ENCODE measurements around the gene CHST9. TPM values are rescaled to one million over a fixed set of nuclear protein-coding genes. Genes with fewer than 3 reads are reported as not detected.
"Not testable (repeated sequence)": the region's sequence is repeated elsewhere in the genome, so short reads cannot be mapped to it uniquely, and the experiment has no call there.

CHST9 gene
- total and polyA plus RNA-seq, 9 of the 15 experiments (the other 6 are each of a cell fraction or from before 2014, with no cell fraction given), result not detected

DNA sequence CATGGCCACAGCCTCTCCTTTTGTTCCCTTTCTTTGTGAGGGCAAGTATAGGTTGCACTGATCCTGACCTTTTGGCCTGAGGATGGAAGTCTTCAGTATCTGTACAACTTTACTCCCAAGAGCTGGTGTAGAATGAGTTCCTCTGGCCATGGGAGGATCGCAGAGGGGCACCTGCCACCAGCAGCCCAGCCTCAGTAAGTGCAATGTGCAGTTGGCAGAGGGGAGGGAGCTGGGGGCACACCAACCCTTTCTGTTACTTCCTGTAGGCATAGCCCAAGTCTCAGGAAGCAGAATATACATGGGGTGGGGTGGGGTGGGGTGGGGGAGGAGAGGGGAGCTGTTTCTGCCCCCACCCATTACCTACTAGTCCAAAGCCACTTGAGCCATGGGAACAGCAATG, 254.5 kb downstream of the CHST9 start (continued):
- no peak for TF ChIP-seq SRSF1 (IDR thresholded peaks at IDR 0.05; ENCODE audit: low read depth, low read length)
- TF ChIP-seq, protein P1, sequence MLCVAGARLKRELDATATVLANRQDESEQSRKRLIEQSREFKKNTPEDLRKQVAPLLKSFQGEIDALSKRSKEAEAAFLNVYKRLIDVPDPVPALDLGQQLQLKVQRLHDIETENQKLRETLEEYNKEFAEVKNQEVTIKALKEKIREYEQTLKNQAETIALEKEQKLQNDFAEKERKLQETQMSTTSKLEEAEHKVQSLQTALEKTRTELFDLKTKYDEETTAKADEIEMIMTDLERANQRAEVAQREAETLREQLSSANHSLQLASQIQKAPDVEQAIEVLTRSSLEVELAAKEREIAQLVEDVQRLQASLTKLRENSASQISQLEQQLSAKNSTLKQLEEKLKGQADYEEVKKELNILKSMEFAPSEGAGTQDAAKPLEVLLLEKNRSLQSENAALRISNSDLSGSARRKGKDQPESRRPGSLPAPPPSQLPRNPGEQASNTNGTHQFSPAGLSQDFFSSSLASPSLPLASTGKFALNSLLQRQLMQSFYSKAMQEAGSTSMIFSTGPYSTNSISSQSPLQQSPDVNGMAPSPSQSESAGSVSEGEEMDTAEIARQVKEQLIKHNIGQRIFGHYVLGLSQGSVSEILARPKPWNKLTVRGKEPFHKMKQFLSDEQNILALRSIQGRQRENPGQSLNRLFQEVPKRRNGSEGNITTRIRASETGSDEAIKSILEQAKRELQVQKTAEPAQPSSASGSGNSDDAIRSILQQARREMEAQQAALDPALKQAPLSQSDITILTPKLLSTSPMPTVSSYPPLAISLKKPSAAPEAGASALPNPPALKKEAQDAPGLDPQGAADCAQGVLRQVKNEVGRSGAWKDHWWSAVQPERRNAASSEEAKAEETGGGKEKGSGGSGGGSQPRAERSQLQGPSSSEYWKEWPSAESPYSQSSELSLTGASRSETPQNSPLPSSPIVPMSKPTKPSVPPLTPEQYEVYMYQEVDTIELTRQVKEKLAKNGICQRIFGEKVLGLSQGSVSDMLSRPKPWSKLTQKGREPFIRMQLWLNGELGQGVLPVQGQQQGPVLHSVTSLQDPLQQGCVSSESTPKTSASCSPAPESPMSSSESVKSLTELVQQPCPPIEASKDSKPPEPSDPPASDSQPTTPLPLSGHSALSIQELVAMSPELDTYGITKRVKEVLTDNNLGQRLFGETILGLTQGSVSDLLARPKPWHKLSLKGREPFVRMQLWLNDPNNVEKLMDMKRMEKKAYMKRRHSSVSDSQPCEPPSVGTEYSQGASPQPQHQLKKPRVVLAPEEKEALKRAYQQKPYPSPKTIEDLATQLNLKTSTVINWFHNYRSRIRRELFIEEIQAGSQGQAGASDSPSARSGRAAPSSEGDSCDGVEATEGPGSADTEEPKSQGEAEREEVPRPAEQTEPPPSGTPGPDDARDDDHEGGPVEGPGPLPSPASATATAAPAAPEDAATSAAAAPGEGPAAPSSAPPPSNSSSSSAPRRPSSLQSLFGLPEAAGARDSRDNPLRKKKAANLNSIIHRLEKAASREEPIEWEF (CRISPR knock-in tag; IDR thresholded peaks at IDR 0.05), result no peak
- no peak for TF ChIP-seq SMAD1 (IDR thresholded peaks at IDR 0.05; ENCODE audit: low read depth, low read length, partially characterized antibody)
- no peak for TF ChIP-seq ZNF121 (CRISPR knock-in tag; conservative IDR thresholded peaks at IDR 0.05)

DNA sequence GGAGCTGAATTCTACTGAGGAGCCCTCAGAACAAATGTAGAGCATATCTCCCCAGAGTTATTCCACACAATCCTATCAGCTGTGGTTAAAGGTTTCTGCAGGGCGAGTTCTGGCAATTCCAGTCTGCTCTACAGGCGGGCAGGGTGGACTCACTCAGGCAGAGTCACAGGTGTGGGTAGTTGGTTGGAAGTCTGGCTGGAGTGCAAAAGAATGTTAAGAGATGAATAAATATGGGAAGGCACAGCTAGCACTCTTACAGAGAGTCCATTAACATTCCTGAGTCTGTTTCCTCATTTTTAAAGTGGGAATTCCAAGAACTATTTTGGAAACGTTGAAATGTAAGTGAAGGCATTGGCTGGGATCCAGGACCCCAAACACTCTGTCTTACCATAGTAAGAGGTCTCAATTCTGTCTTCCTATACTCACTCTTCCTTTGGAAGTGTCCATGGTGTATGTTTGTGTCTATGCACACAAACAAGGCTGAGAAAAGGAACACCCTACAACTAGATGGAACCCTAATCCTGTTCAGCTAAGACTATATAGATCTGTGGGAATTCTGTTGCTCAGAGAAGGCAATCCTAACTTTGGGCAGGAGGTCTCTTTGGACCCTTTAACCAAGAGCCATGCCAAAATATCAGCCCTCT, 256.3 kb downstream of the CHST9 start:
- CTCF ChIA-PET (ENCODE audit: low intra/inter-chr PET ratio), result no interaction called here

DNA sequence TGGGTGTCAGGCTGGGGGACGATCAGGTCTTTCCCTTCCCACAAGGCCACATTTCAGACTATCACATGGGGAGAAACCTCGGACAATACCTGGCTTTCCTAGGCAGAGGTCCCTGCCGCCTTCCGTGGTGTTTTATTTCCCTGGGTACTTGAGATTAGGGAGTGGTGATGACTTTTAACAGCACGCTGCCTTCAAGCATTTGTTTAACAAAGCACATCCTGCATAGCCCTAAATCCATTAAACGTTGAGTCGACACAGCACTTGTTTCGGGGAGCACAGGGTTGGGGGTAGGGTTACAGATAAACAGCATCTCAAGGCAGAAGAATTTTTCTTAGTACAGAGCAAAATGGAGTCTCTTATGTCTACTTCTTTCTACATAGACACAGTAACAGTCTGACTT, 257.3 kb downstream of the CHST9 start:
- H3K4me1 ChIP-seq (replicated peaks in 1 of 2; ENCODE audit: control insufficient read depth in 2 of 2, insufficient read depth in 2 of 2, low read length in 2 of 2); H2AFZ ChIP-seq (ENCODE audit: low read depth, low read length); in situ Hi-C loops (cut with MboI); H3K27me3 ChIP-seq (ENCODE audit: control insufficient read depth in 2 of 2, insufficient read depth in 2 of 2, low read length in 2 of 2); DNase-seq (ENCODE audit: extremely low read depth in 1 of 4, low spot score in 3 of 4); ATAC-seq; H3K36me3 ChIP-seq (ENCODE audit: control insufficient read depth, insufficient read depth, low read length); H3K79me2 ChIP-seq (ENCODE audit: control insufficient read depth, insufficient read depth, low read length); H3K4me2 ChIP-seq (ENCODE audit: insufficient read depth, low read length); H3K27ac ChIP-seq (ENCODE audit: extremely low read depth, low read depth, low read length); BruUV-seq (replicated peaks); H4K20me1 ChIP-seq (replicated peaks; ENCODE audit: control insufficient read depth, insufficient read depth, low read length); H3K9me1 ChIP-seq (ENCODE audit: control insufficient read depth, insufficient read depth, low read length); H3K9me3 ChIP-seq (replicated peaks; ENCODE audit: control insufficient read depth, insufficient read depth, low read depth, low read length); FAIRE-seq; POLR2A ChIA-PET; intact Hi-C loops (cut with micrococcal nuclease); CTCF ChIA-PET (ENCODE audit: low intra/inter-chr PET ratio); H3K4me3 ChIP-seq; H3K9ac ChIP-seq (ENCODE audit: insufficient read depth in 1 of 2, low read depth in 2 of 2, low read length in 2 of 2): not testable (repeated sequence)
- WGBS (ENCODE audit: insufficient coverage, low coverage, missing lambda C conversion rate), result 0% methylated on average over 8 of the region's 8 CpGs

More for the DNA sequence above, 256.3 kb downstream of the CHST9 start:
- intact Hi-C loops (cut with micrococcal nuclease), result no loop called here
- FAIRE-seq (no peak), ATAC-seq (no peak), DNase-seq (ENCODE audit: extremely low read depth in 1 of 4, low spot score in 3 of 4) (no peak)
- POLR2A ChIA-PET, result no interaction called here
- Histone ChIP-seq H3K9me3 (replicated peaks; ENCODE audit: control insufficient read depth, insufficient read depth, low read depth, low read length) (no peaks in the 10 kb centered on the region; the same call in 1 of the 2 replicates), H3K27ac (ENCODE audit: extremely low read depth, low read depth, low read length) (no peak overlapping the region), H3K36me3 (ENCODE audit: control insufficient read depth, insufficient read depth, low read length) (no peaks in the 10 kb centered on the region), H3K9me1 (ENCODE audit: control insufficient read depth, insufficient read depth, low read length) (no peaks in the 10 kb centered on the region), H3K4me2 (ENCODE audit: insufficient read depth, low read length) (no peak overlapping the region), H2AFZ (ENCODE audit: low read depth, low read length) (no peak overlapping the region), H3K9ac (ENCODE audit: insufficient read depth in 1 of 2, low read depth in 2 of 2, low read length in 2 of 2) (no peak overlapping the region), H3K79me2 (ENCODE audit: control insufficient read depth, insufficient read depth, low read length) (no peaks in the 10 kb centered on the region), H3K4me3 (no peak overlapping the region), H3K4me1 (replicated peaks in 1 of 2; ENCODE audit: control insufficient read depth in 2 of 2, insufficient read depth in 2 of 2, low read length in 2 of 2) (no peaks in the 10 kb centered on the region), H3K27me3 (ENCODE audit: control insufficient read depth in 2 of 2, insufficient read depth in 2 of 2, low read length in 2 of 2) (no peaks in the 10 kb centered on the region), H4K20me1 (replicated peaks; ENCODE audit: control insufficient read depth, insufficient read depth, low read length) (no peaks in the 10 kb centered on the region)
- no TSS peak for BruUV-seq (replicated peaks)
- in situ Hi-C loops (cut with MboI), result no loop called here
- TF ChIP-seq ZNF124 (CRISPR knock-in tag; IDR thresholded peaks at IDR 0.05) (no peak), GTF2E2 (tag; IDR thresholded peaks at IDR 0.05) (no peak)
- TF ChIP-seq, protein P2, sequence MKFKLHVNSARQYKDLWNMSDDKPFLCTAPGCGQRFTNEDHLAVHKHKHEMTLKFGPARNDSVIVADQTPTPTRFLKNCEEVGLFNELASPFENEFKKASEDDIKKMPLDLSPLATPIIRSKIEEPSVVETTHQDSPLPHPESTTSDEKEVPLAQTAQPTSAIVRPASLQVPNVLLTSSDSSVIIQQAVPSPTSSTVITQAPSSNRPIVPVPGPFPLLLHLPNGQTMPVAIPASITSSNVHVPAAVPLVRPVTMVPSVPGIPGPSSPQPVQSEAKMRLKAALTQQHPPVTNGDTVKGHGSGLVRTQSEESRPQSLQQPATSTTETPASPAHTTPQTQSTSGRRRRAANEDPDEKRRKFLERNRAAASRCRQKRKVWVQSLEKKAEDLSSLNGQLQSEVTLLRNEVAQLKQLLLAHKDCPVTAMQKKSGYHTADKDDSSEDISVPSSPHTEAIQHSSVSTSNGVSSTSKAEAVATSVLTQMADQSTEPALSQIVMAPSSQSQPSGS (CRISPR knock-in tag; IDR thresholded peaks at IDR 0.05), result no peak
- 2% methylated on average over 3 of the region's 3 CpGs for WGBS (ENCODE audit: insufficient coverage, low coverage, missing lambda C conversion rate)
